Islet precursor cell (in vitro differentiated cells): ENCODE data around the gene GPR141.
A peak's percentile ranks its signal among the peaks of the same experiment; 100 is the strongest.
"Not testable (repeated sequence)": the region's sequence is repeated elsewhere in the genome, so short reads cannot be mapped to it uniquely, and the experiment has no call there.

Experiments used
- DNase-seq: peaks from one replicate; pipeline ENCODE4 v3.0.0-alpha.2; 2018

Gene GPR141

GRCh38 chr7:37686556-37687345, 3.2 kb downstream of the GPR141 start:
- no peak for DNase-seq

GRCh38 chr7:37690206-37690605, 6.6 kb downstream of the GPR141 start:
- DNase-seq, result no peak

- DNase-seq, result no peak
These were observed 10.9 kb downstream of the GPR141 start for GRCh38 chr7:37694208-37695094.

GRCh38 chr7:37698276-37698675, 14.7 kb downstream of the GPR141 start:
- no peak for DNase-seq

GRCh38 chr7:37698782-37699181, 15.2 kb downstream of the GPR141 start:
- DNase-seq, result no peak

- DNase-seq, result no peak
These were observed 18.2 kb downstream of the GPR141 start for GRCh38 chr7:37701769-37702168.

- DNase-seq, result no peak
These were observed 19.8 kb downstream of the GPR141 start for GRCh38 chr7:37703361-37703760.

- not testable (repeated sequence) for DNase-seq
These were observed 20.8 kb downstream of the GPR141 start for GRCh38 chr7:37704328-37704833.

- no peak for DNase-seq
These were observed 22.4 kb downstream of the GPR141 start for GRCh38 chr7:37705976-37706375.

- no peak for DNase-seq
These were observed 23.2 kb downstream of the GPR141 start for GRCh38 chr7:37706804-37707203.

GRCh38 chr7:37707754-37708485, 24.4 kb downstream of the GPR141 start:
- no peak for DNase-seq

GRCh38 chr7:37709631-37710509, 26.3 kb downstream of the GPR141 start:
- DNase-seq, result no peak

GRCh38 chr7:37713613-37714012, 30.0 kb downstream of the GPR141 start:
- no peak for DNase-seq

GRCh38 chr7:37714606-37715005, 31.0 kb downstream of the GPR141 start:
- DNase-seq, result no peak

GRCh38 chr7:37718585-37718984, 35.0 kb downstream of the GPR141 start:
- no peak for DNase-seq

GRCh38 chr7:37719077-37719476, 35.5 kb downstream of the GPR141 start:
- DNase-seq, result no peak

- no peak for DNase-seq
These were observed 41.2 kb downstream of the GPR141 start for GRCh38 chr7:37724732-37725131.

- no peak for DNase-seq
These were observed 42.5 kb downstream of the GPR141 start for GRCh38 chr7:37726016-37726415.

GRCh38 chr7:37728747-37729146, 45.2 kb downstream of the GPR141 start:
- DNase-seq, result peak; percentile 73

- no peak for DNase-seq
These were observed 45.6 kb downstream of the GPR141 start for GRCh38 chr7:37729181-37729580.

- DNase-seq, result no peak
These were observed 46.9 kb downstream of the GPR141 start for GRCh38 chr7:37730501-37730900.

- DNase-seq, result peak; percentile 68
These were observed 48.7 kb downstream of the GPR141 start for GRCh38 chr7:37732253-37732652.
